HepG2 (cell line): ENCODE data around the gene IL1B. TPM values are rescaled to one million over a fixed set of nuclear protein-coding genes. Genes with fewer than 3 reads are reported as not detected.
A peak's percentile ranks its signal among the peaks of the same experiment; 100 is the strongest.

Source experiments
- ASH2L ChIP-seq: fragments of 300-600, 200-600 bp; sonication (generic); IDR thresholded peaks from 2 replicates; pipeline ENCODE4 v1.7.0; 2017; ENCODE audit warnings: low read depth, mild to moderate bottlenecking, moderate library complexity, mixed read lengths, low read length; ENCODE audit not compliant: insufficient read length
- CERS6 ChIP-seq: sonication (generic); formaldehyde crosslinking; IDR thresholded peaks from 2 replicates; pipeline ENCODE4 v1.5.0; 2020; ENCODE audit warnings: missing genetic modification reagents
- GMEB2 ChIP-seq: IDR thresholded peaks from 2 replicates; pipeline ENCODE4 v1.6.1; 2016; ENCODE audit warnings: missing biosample characterization, missing genetic modification reagents, low read depth
- HMG20A ChIP-seq: IDR thresholded peaks from 2 replicates; pipeline ENCODE4 v1.6.1; 2016; ENCODE audit warnings: borderline replicate concordance
- MTF1 ChIP-seq: sonication (generic); formaldehyde crosslinking; IDR thresholded peaks from 2 replicates; pipeline ENCODE4 v1.5.0; 2020; ENCODE audit warnings: missing genetic modification reagents
- MYNN ChIP-seq: sonication (generic); formaldehyde crosslinking; IDR thresholded peaks from 2 replicates; pipeline ENCODE4 v1.4.0; 2020; ENCODE audit warnings: mild to moderate bottlenecking, low read depth, missing genetic modification reagents
- NCOA2 ChIP-seq: sonication (generic); formaldehyde crosslinking; IDR thresholded peaks from 2 replicates; pipeline ENCODE4 v1.8.0; 2022; ENCODE audit warnings: inconsistent platforms
- NFIC ChIP-seq: IDR thresholded peaks from 2 replicates; pipeline ENCODE4 v1.6.1; 2012; ENCODE audit warnings: mild to moderate bottlenecking, low read length, inconsistent platforms
- NR2F1 ChIP-seq, 2 experiments: fragments of 450-650 bp in 1 of 2; formaldehyde crosslinking in 1 of 2; IDR thresholded peaks; 2 replicates each; pipeline versions ENCODE4 v1.5.0 to v1.6.1; 2016 to 2020; ENCODE audit warnings: mild to moderate bottlenecking in 1 of 2, missing compliant biosample characterization in 1 of 2, missing genetic modification reagents in 1 of 2, moderate library complexity in 1 of 2
- PAXIP1 ChIP-seq: sonication (generic); formaldehyde crosslinking; conservative IDR thresholded peaks from 2 replicates; pipeline ENCODE4 v1.4.0; 2020; ENCODE audit warnings: mild to moderate bottlenecking, missing genetic modification reagents, moderate library complexity
- PBX3 ChIP-seq: sonication (generic); formaldehyde crosslinking; IDR thresholded peaks from 2 replicates; pipeline ENCODE4 v1.8.1; 2023; ENCODE audit warnings: missing genetic modification reagents, inconsistent platforms, borderline replicate concordance
- PTBP1 ChIP-seq: fragments of 200-400 bp; formaldehyde crosslinking; IDR thresholded peaks from 2 replicates; pipeline ENCODE4 v1.6.1; 2018; ENCODE audit warnings: low read length, low read depth; ENCODE audit not compliant: poor library complexity, severe bottlenecking
- SCMH1 ChIP-seq: sonication (generic); formaldehyde crosslinking; IDR thresholded peaks from 2 replicates; pipeline ENCODE4 v1.9.0; 2021; ENCODE audit warnings: missing genetic modification reagents, mild to moderate bottlenecking, borderline replicate concordance
- TBX2 ChIP-seq: sonication (generic); formaldehyde crosslinking; IDR thresholded peaks from 2 replicates; pipeline ENCODE4 v1.5.0; 2020; ENCODE audit warnings: missing genetic modification reagents, mild to moderate bottlenecking, borderline replicate concordance
- ZNF343 ChIP-seq: sonication (generic); formaldehyde crosslinking; IDR thresholded peaks from 2 replicates; pipeline ENCODE4 v1.4.0; 2020; ENCODE audit warnings: mild to moderate bottlenecking, missing genetic modification reagents
- ZNF430 ChIP-seq: sonication (generic); formaldehyde crosslinking; IDR thresholded peaks from 2 replicates; pipeline ENCODE4 v1.9.0; 2021; ENCODE audit warnings: mild to moderate bottlenecking, missing genetic modification reagents
- ZNF432 ChIP-seq: sonication (generic); formaldehyde crosslinking; IDR thresholded peaks from 2 replicates; pipeline ENCODE4 v1.5.0; 2020; ENCODE audit warnings: missing genetic modification reagents, mild to moderate bottlenecking, borderline replicate concordance
- ZNF577 ChIP-seq: sonication (generic); formaldehyde crosslinking; IDR thresholded peaks from 2 replicates; pipeline ENCODE4 v1.4.0; 2020; ENCODE audit warnings: mild to moderate bottlenecking, low read depth, missing genetic modification reagents, borderline replicate concordance
- ZXDC ChIP-seq: sonication (generic); formaldehyde crosslinking; IDR thresholded peaks from 2 replicates; pipeline ENCODE4 v1.5.0; 2020; ENCODE audit warnings: mild to moderate bottlenecking, missing genetic modification reagents
- polyA plus RNA-seq, 8 experiments: library from polyadenylated mRNA; depleted of rRNA in 3 of 8; stranded (reverse) in 7 of 8; unstranded in 1 of 8; fragments of >200 nt; fragmentation: Illumina TruSeq in 4 of 8; extraction: Trizol in 4 of 8; gene quantifications; 2 replicates each; pipeline versions ENCODE4 v1.2.1 to v1.2.3, GENCODE V29; 2011 to 2016; ENCODE audit warnings: low read depth in 4 of 8, missing spikeins in 1 of 8, mixed read lengths in 1 of 8; ENCODE audit not compliant: insufficient read depth in 1 of 8
- total RNA-seq, 5 experiments: library from RNA; depleted of rRNA; stranded (reverse); fragments of >200 nt; fragmentation: Illumina TruSeq; extraction: Trizol; gene quantifications; 2 replicates each; pipeline ENCODE4 v1.2.3, GENCODE V29; 2016; ENCODE audit warnings: low read depth in 1 of 5

Gene IL1B
- total and polyA plus RNA-seq, 2 of the 13 experiments (the other 11 are each of a cell fraction or from before 2014, with no cell fraction given): 0.18 TPM; not detected in 1

GRCh38 chr2:112809112-112809511 lies 27.5 kb downstream of the IL1B start (continued):
- TF ChIP-seq ZNF577 (no peak), NCOA2 (CRISPR knock-in tag) (peak; percentile 18; the same call in 1 of the 2 replicates), ZNF432 (CRISPR knock-in tag) (no peak), ASH2L (peak; percentile 34), ZXDC (no peak), PAXIP1 (CRISPR knock-in tag) (0 out of 2 replicates have a peak, but pooled peaks have one; percentile 41), NFIC (no peak), CERS6 (CRISPR knock-in tag) (no peak), MYNN (CRISPR knock-in tag) (no peak), ZNF430 (no peak), GMEB2 (CRISPR knock-in tag) (no peak), PTBP1 (no peak), MTF1 (CRISPR knock-in tag) (no peak), TBX2 (CRISPR knock-in tag) (0 out of 2 replicates have a peak, but pooled peaks have one; percentile 26), HMG20A (0 out of 2 replicates have a peak, but pooled peaks have one; percentile 33), NR2F1 (CRISPR knock-in tag; IDR thresholded peaks at IDR 0.05) (peak; percentile 42 to 70; a peak in 3 of 4 replicates), SCMH1 (CRISPR knock-in tag) (no peak), ZNF343 (CRISPR knock-in tag) (no peak), PBX3 (no peak)
